H1 (cell line): ENCODE data around the gene SLC1A6. TPM values are rescaled to one million over a fixed set of nuclear protein-coding genes. Genes with fewer than 3 reads are reported as not detected.

Experiments used
- CTCF ChIA-PET: fragments of 300-600 bp; sonication (Branson Sonifier 250); formaldehyde crosslinking; loops from one replicate; lab custom pipeline; 2021; ENCODE audit not compliant: partially characterized antibody; lab: Charles Lee
- POLR2A ChIA-PET: fragments of 300-600 bp; sonication (Branson Sonifier 250); formaldehyde crosslinking; loops from one replicate; lab custom pipeline; 2021; ENCODE audit warnings: inconsistent platforms; ENCODE audit not compliant: partially characterized antibody; lab: Charles Lee
- DNase-seq, 2 experiments: peaks; one replicate each; pipeline versions ENCODE4 v3.0.0 to v3.0.0-alpha.2; 2010 to 2022; ENCODE audit warnings: low spot score in 2 of 2, low read depth in 1 of 2, mixed read lengths in 1 of 2
- FAIRE-seq: peaks from 2 replicates; lab custom pipeline; 2011; peaks lifted over from hg19 to GRCh38; lab: Jason Lieb, UNC
- H2AFZ ChIP-seq: 2 replicates; pipeline ENCODE4 v1.8.1; 2012; ENCODE audit warnings: low read length, inconsistent platforms
- H2AK5ac ChIP-seq: 2 replicates; pipeline ENCODE4 v1.6.1; 2013; ENCODE audit warnings: low read depth, low read length
- H2BK120ac ChIP-seq: replicated peaks from 2 replicates; pipeline ENCODE3; 2013; ENCODE audit warnings: low read depth, low read length, inconsistent platforms
- H2BK12ac ChIP-seq: 2 replicates; pipeline ENCODE4 v1.6.1; 2013; ENCODE audit warnings: low read depth, low read length
- H2BK15ac ChIP-seq: 2 replicates; pipeline ENCODE4 v1.6.1; 2013; ENCODE audit warnings: low read length
- H2BK20ac ChIP-seq: 2 replicates; pipeline ENCODE4 v1.6.1; 2013; ENCODE audit warnings: low read length
- H2BK5ac ChIP-seq: 2 replicates; pipeline ENCODE4 v1.6.1; 2013; ENCODE audit warnings: low read depth, low read length
- H3K14ac ChIP-seq: 2 replicates; pipeline ENCODE4 v1.6.1; 2013; ENCODE audit warnings: inconsistent platforms; ENCODE audit not compliant: insufficient read length
- H3K18ac ChIP-seq: 2 replicates; pipeline ENCODE4 v1.6.1; 2013; ENCODE audit warnings: low read length; ENCODE audit errors: extremely low read depth
- H3K23ac ChIP-seq: 2 replicates; pipeline ENCODE4 v1.6.1; 2013; ENCODE audit warnings: inconsistent platforms; ENCODE audit not compliant: insufficient read length
- H3K23me2 ChIP-seq: 2 replicates; pipeline ENCODE4 v1.6.1; 2013; ENCODE audit warnings: low read depth, low read length
- H3K27ac ChIP-seq: 2 replicates; pipeline ENCODE4 v1.6.1; 2011; ENCODE audit warnings: low read depth, low read length, inconsistent platforms
- H3K27me3 ChIP-seq, 4 experiments: replicated peaks in 1 of 4; 1 replicate in 1 of 4; 2 replicates in 3 of 4; pipeline versions ENCODE4 v1.6.1 to v1.8.1; 2011 to 2013; ENCODE audit warnings: low read length in 3 of 4, mild to moderate bottlenecking in 3 of 4, inconsistent platforms in 2 of 4, mixed read lengths in 2 of 4, moderate library complexity in 1 of 4; ENCODE audit not compliant: control insufficient read depth in 3 of 4, insufficient read depth in 3 of 4; ENCODE audit errors: extremely low read depth in 1 of 4
- H3K36me3 ChIP-seq, 4 experiments: 2 replicates each; pipeline versions ENCODE4 v1.6.1 to v1.8.1; 2011 to 2013; ENCODE audit warnings: mild to moderate bottlenecking in 4 of 4, low read length in 3 of 4, moderate library complexity in 2 of 4, control low read depth in 1 of 4, inconsistent platforms in 1 of 4; ENCODE audit not compliant: insufficient read depth in 4 of 4, control insufficient read depth in 2 of 4
- H3K4ac ChIP-seq: replicated peaks from 2 replicates; pipeline ENCODE3; 2013; ENCODE audit warnings: low read length, low read depth, mixed read lengths, inconsistent platforms; ENCODE audit not compliant: insufficient read length
- H3K4me1 ChIP-seq, 4 experiments: replicated peaks in 1 of 4; 1 replicate in 1 of 4; 2 replicates in 3 of 4; pipeline versions ENCODE4 v1.6.1 to v1.8.1; 2011 to 2013; ENCODE audit warnings: low read length in 3 of 4, inconsistent platforms in 2 of 4, mixed read lengths in 1 of 4; ENCODE audit not compliant: insufficient read depth in 4 of 4, control insufficient read depth in 3 of 4
- H3K4me2 ChIP-seq, 2 experiments: 2 replicates each; pipeline versions ENCODE4 v1.6.1 to v1.8.1; 2011 to 2013; ENCODE audit warnings: low read depth in 2 of 2, low read length in 2 of 2, control low read depth in 1 of 2, inconsistent platforms in 1 of 2, mild to moderate bottlenecking in 1 of 2; ENCODE audit not compliant: insufficient read depth in 1 of 2
- H3K4me3 ChIP-seq, 4 experiments: fragments of 200-600, 300-600 bp in 1 of 4; sonication (generic), shearing (Covaris generic), sonication (Bioruptor Twin) in 1 of 4; 2 replicates each; pipeline versions ENCODE4 v1.5.1 to v1.8.1; 2011 to 2016; ENCODE audit warnings: low read length in 4 of 4, low read depth in 3 of 4, control low read depth in 2 of 4, inconsistent platforms in 2 of 4, mild to moderate bottlenecking in 2 of 4, mixed read lengths in 1 of 4, moderate library complexity in 1 of 4; ENCODE audit not compliant: insufficient read depth in 2 of 4; ENCODE audit errors: extremely low read depth in 1 of 4
- H3K56ac ChIP-seq: replicated peaks from 2 replicates; pipeline ENCODE3; 2013; ENCODE audit warnings: low read depth, mild to moderate bottlenecking, mixed read lengths, low read length, inconsistent platforms; ENCODE audit not compliant: insufficient read length
- H3K79me1 ChIP-seq: 2 replicates; pipeline ENCODE4 v1.6.1; 2013; ENCODE audit warnings: low read depth, low read length, control low read depth
- H3K79me2 ChIP-seq, 2 experiments: 2 replicates each; pipeline versions ENCODE4 v1.6.1 to v1.8.1; 2012 to 2013; ENCODE audit warnings: low read length in 2 of 2, mild to moderate bottlenecking in 2 of 2, inconsistent platforms in 1 of 2; ENCODE audit not compliant: insufficient read depth in 2 of 2, control insufficient read depth in 1 of 2
- H3K9ac ChIP-seq, 4 experiments: replicated peaks in 1 of 4; 1 replicate in 1 of 4; 2 replicates in 3 of 4; pipeline versions ENCODE4 v1.6.1 to v1.8.1; 2011 to 2013; ENCODE audit warnings: low read depth in 3 of 4, low read length in 3 of 4, control low read depth in 2 of 4, mild to moderate bottlenecking in 2 of 4, moderate library complexity in 2 of 4, inconsistent platforms in 1 of 4; ENCODE audit errors: extremely low read depth in 1 of 4
- H3K9me3 ChIP-seq, 2 experiments: 2 replicates each; pipeline versions ENCODE4 v1.6.1 to v1.8.1; 2012 to 2013; ENCODE audit warnings: mild to moderate bottlenecking in 2 of 2, moderate library complexity in 2 of 2, control low read depth in 1 of 2, inconsistent platforms in 1 of 2, low read depth in 1 of 2, low read length in 1 of 2, mixed read lengths in 1 of 2; ENCODE audit not compliant: insufficient read depth in 2 of 2
- H4K20me1 ChIP-seq, 2 experiments: replicated peaks in 1 of 2; 2 replicates each; pipeline versions ENCODE3 to v1.8.1; 2011 to 2013; ENCODE audit warnings: inconsistent platforms in 2 of 2, low read length in 2 of 2, mild to moderate bottlenecking in 1 of 2; ENCODE audit not compliant: insufficient read depth in 2 of 2, control insufficient read depth in 1 of 2
- H4K5ac ChIP-seq: 2 replicates; pipeline ENCODE4 v1.6.1; 2013; ENCODE audit warnings: low read length, low read depth, mixed read lengths, inconsistent platforms; ENCODE audit not compliant: insufficient read length
- H4K8ac ChIP-seq: 2 replicates; pipeline ENCODE4 v1.8.0; 2013; ENCODE audit warnings: mild to moderate bottlenecking, moderate library complexity, low read length, inconsistent platforms; ENCODE audit not compliant: insufficient read depth; ENCODE audit errors: extremely low read depth
- H4K91ac ChIP-seq: replicated peaks from 2 replicates; pipeline ENCODE3; 2013; ENCODE audit warnings: low read length, mixed read lengths, inconsistent platforms; ENCODE audit not compliant: insufficient read length
- CREB1 ChIP-seq: IDR thresholded peaks from 2 replicates; pipeline ENCODE4 v1.6.1; 2012; ENCODE audit warnings: inconsistent platforms
- EZH2 ChIP-seq: fragments of 200-600 bp; sonication (generic); IDR thresholded peaks from 2 replicates; pipeline ENCODE4 v1.7.1; 2012; ENCODE audit warnings: low read depth, mild to moderate bottlenecking, moderate library complexity, low read length, inconsistent platforms; ENCODE audit not compliant: severe bottlenecking
- JUN ChIP-seq: IDR thresholded peaks from 2 replicates; pipeline ENCODE4 v1.6.1; 2011; ENCODE audit warnings: low read depth, mild to moderate bottlenecking, improper control_type of control experiment, low read length
- MAX ChIP-seq: IDR thresholded peaks from 2 replicates; pipeline ENCODE4 v1.6.1; 2012; ENCODE audit warnings: inconsistent platforms
- NANOG ChIP-seq: IDR thresholded peaks from 2 replicates; pipeline ENCODE4 v1.6.1; 2011; ENCODE audit warnings: low read length, low read depth, mild to moderate bottlenecking, inconsistent platforms; ENCODE audit not compliant: insufficient read depth, poor library complexity, severe bottlenecking
- SP4 ChIP-seq: IDR thresholded peaks from 2 replicates; pipeline ENCODE4 v1.6.1; 2012; ENCODE audit warnings: low read length, inconsistent platforms
- WGBS, 2 experiments: shearing (Covaris generic) in 1 of 2; methylation state at CpG; one replicate each; pipeline versions ENCODE4 v1.1.6 to v1.1.7; 2013 to 2015; ENCODE audit warnings: low lambda C conversion rate in 2 of 2, mixed read lengths in 2 of 2, inconsistent platforms in 1 of 2, low coverage in 1 of 2, missing lambda C conversion rate in 1 of 2; ENCODE audit not compliant: insufficient replicate concordance in 2 of 2, insufficient coverage in 1 of 2, insufficient read length in 1 of 2; ENCODE audit errors: extremely low coverage in 1 of 2, missing lambda C conversion rate in 1 of 2; 5-methylcytosine and 5-hydroxymethylcytosine counted together
- polyA plus RNA-seq, 7 experiments: library from polyadenylated mRNA; depleted of rRNA in 3 of 7; stranded (reverse) in 5 of 7; unstranded in 2 of 7; fragments of >200 nt in 5 of 7; fragments of 200-250 nt in 2 of 7; gene quantifications; 1 replicate in 5 of 7; 2 replicates in 1 of 7; 4 replicates in 1 of 7; pipeline versions ENCODE4 v1.2.1 to v1.2.3, GENCODE V29; 2011 to 2013; ENCODE audit warnings: missing spikeins in 2 of 7, mixed read lengths in 2 of 7
- total RNA-seq: library from RNA; stranded (reverse); fragmentation: NEBNext Ultra II Directional; extraction: Animal tissue kit (Norgen Biotek cat#: 25700); gene quantifications from 2 replicates; pipeline ENCODE4 v1.2.1, GENCODE V29; 2021

Gene SLC1A6
- total and polyA plus RNA-seq, 2 of the 8 experiments (the other 6 are each of a cell fraction or from before 2014, with no cell fraction given): 14.0 to 26.6 TPM

- Histone ChIP-seq H2BK15ac (no peak overlapping the region), H3K14ac (no peak overlapping the region), H3K18ac (no peak overlapping the region), H3K9ac (no peak overlapping the region), H3K4me2 (no peak overlapping the region), H4K8ac (no peak overlapping the region), H3K79me2 (no peaks in the 10 kb centered on the region), H3K56ac (no peak overlapping the region), H3K9me3 (peaks cover 30 to 47% of the 10 kb centered on the region in 2 experiments; a peak in 3 of 4 replicates), H2BK12ac (no peak overlapping the region), H2BK120ac (no peak overlapping the region), H3K4ac (no peak overlapping the region), H2BK20ac (no peak overlapping the region), H3K27ac (no peak overlapping the region), H3K23ac (no peak overlapping the region), H3K36me3 (no peaks in the 10 kb centered on the region), H4K91ac (no peak overlapping the region), H2BK5ac (no peak overlapping the region), H4K20me1 (no peaks in the 10 kb centered on the region), H3K23me2 (no peaks in the 10 kb centered on the region), H4K5ac (no peak overlapping the region), H3K4me3 (no peak overlapping the region), H3K79me1 (no peaks in the 10 kb centered on the region), H2AK5ac (no peak overlapping the region), H3K27me3 (no peaks in the 10 kb centered on the region), H3K4me1 (no peaks in the 10 kb centered on the region), H2AFZ (no peak overlapping the region)
- no peak for DNase-seq
- ChIA-PET POLR2A (no interaction called here), CTCF (no interaction called here)
- WGBS, 2 experiments: 67% methylated on average over 1 of the region's 1 CpG; no CpG with 5 or more reads in 1 of the 2 experiments
- FAIRE-seq: no peak
- TF ChIP-seq SP4 (no peak), NANOG (no peak), JUN (no peak), EZH2 (no peak), CREB1 (no peak), MAX (no peak)
Measured at GRCh38 chr19:14944456-14944855, 35.2 kb downstream of the SLC1A6 start.
